ENCODE results near the gene CFAP221.

CFAP221 gene

DNA sequence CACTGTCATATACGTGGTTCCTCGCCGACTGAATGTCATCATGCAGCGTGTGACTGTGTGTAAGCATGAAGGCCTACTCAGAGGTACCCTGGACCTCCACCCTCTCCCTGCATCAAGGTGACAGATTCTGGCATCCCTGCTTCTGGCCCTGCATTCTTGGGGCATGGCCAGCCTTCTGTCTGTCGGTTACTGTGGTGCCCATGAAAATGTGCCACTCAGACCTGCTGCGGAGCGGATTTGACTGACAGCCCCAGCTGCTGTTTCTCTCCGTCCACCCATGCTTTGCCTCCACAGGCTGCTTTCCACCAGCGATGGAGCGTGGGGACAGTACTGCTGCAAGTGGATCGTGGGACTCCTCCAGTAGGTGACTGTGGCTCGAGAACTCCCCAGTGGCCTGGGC lies 144.4 kb downstream of the CFAP221 start:
- Histone ChIP-seq H3K36me3 (ENCODE audit: control insufficient read depth, insufficient read depth, low read length) (no peaks in the 10 kb centered on the region), H3K4me3 (ENCODE audit: low read depth, low read length) (no peak overlapping the region), H3K27me3 (ENCODE audit: control insufficient read depth, insufficient read depth, low read length) (no peaks in the 10 kb centered on the region), H3K4me1 (ENCODE audit: control insufficient read depth, insufficient read depth, low read length) (no peaks in the 10 kb centered on the region), H3K9ac (ENCODE audit: low read depth, low read length) (no peak overlapping the region), H3K9me3 (ENCODE audit: control insufficient read depth, insufficient read depth, low read length) (no peaks in the 10 kb centered on the region)

GRCh38 chr2:119689218-119689617 lies 145.0 kb downstream of the CFAP221 start:
- Histone ChIP-seq H3K9ac (ENCODE audit: low read depth, low read length) (no peak overlapping the region), H3K36me3 (ENCODE audit: control insufficient read depth, insufficient read depth, low read length) (no peaks in the 10 kb centered on the region), H3K27me3 (ENCODE audit: control insufficient read depth, insufficient read depth, low read length) (no peaks in the 10 kb centered on the region), H3K4me1 (ENCODE audit: control insufficient read depth, insufficient read depth, low read length) (no peaks in the 10 kb centered on the region), H3K9me3 (ENCODE audit: control insufficient read depth, insufficient read depth, low read length) (no peaks in the 10 kb centered on the region), H3K4me3 (ENCODE audit: low read depth, low read length) (no peak overlapping the region)

- Histone ChIP-seq H3K9ac (ENCODE audit: low read depth, low read length) (no peak overlapping the region), H3K9me3 (ENCODE audit: control insufficient read depth, insufficient read depth, low read length) (no peaks in the 10 kb centered on the region), H3K27me3 (ENCODE audit: control insufficient read depth, insufficient read depth, low read length) (no peaks in the 10 kb centered on the region), H3K4me1 (ENCODE audit: control insufficient read depth, insufficient read depth, low read length) (peaks cover 7% of the 10 kb centered on the region), H3K36me3 (ENCODE audit: control insufficient read depth, insufficient read depth, low read length) (no peaks in the 10 kb centered on the region), H3K4me3 (ENCODE audit: low read depth, low read length) (no peak overlapping the region)
Measured at GRCh38 chr2:119691189-119691588, 146.9 kb downstream of the CFAP221 start.

DNA sequence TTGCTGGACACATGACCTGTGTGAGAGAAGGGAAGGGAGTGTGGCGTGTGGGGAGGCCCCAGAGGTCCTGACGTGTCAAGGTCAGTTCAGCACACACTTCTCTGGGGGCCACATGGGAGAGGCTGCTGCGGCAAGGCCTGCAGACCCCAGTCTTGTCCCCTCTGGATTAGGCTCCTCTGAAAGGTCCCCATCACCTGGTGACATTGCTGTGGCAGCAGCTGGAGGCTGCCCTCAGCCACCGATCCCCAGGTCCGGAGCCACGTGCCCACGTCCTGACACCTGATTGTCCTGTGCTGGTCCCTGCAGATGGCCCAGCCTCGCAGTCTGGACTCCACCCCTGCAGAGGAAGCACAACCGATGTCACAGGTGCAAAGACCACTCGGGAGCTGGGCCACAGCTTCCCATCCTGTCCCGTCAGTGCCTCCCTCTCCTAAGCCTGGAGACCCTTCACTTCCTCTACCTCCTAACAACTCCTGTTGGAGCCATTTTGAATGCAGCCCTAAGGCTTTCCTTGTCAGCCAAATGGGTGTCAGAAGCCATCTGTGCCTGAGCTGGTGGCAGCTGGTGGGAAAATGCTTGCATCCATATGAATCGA lies 147.5 kb downstream of the CFAP221 start:
- Histone ChIP-seq H3K4me3 (ENCODE audit: low read depth, low read length) (no peak overlapping the region), H3K9ac (ENCODE audit: low read depth, low read length) (no peak overlapping the region), H3K27me3 (ENCODE audit: control insufficient read depth, insufficient read depth, low read length) (no peaks in the 10 kb centered on the region), H3K36me3 (ENCODE audit: control insufficient read depth, insufficient read depth, low read length) (no peaks in the 10 kb centered on the region), H3K9me3 (ENCODE audit: control insufficient read depth, insufficient read depth, low read length) (no peaks in the 10 kb centered on the region), H3K4me1 (ENCODE audit: control insufficient read depth, insufficient read depth, low read length) (peaks cover 7% of the 10 kb centered on the region)

DNA sequence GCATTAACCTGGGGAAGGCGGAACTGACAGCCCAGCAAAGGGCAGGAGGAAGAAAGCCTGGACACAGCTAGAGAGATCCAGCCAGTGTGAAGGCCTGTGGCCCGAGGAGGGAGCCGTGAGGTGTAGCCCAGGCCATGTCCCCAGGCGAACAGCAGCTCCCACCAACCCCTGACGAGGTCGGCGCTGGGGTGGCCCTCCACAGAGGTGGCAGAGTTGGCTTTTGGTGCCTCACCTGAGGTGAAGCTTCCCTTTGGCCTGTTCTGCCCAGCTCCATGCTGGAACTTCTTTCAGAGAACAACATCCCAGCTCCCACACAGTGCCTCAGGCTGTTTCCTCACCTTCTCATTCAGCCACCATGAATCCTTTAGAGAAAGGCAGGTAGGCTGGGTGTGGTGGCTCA lies 148.1 kb downstream of the CFAP221 start:
- peaks cover 7% of the 10 kb centered on the region for H3K4me1 ChIP-seq (ENCODE audit: control insufficient read depth, insufficient read depth, low read length)
- H3K9ac ChIP-seq (ENCODE audit: low read depth, low read length), result no peak overlapping the region
- H3K36me3 ChIP-seq (ENCODE audit: control insufficient read depth, insufficient read depth, low read length), result no peaks in the 10 kb centered on the region
- H3K27me3 ChIP-seq (ENCODE audit: control insufficient read depth, insufficient read depth, low read length), result no peaks in the 10 kb centered on the region
- H3K4me3 ChIP-seq (ENCODE audit: low read depth, low read length), result no peak overlapping the region
- H3K9me3 ChIP-seq (ENCODE audit: control insufficient read depth, insufficient read depth, low read length), result no peaks in the 10 kb centered on the region

- Histone ChIP-seq H3K27me3 (ENCODE audit: control insufficient read depth, insufficient read depth, low read length) (no peaks in the 10 kb centered on the region), H3K4me3 (ENCODE audit: low read depth, low read length) (no peak overlapping the region), H3K4me1 (ENCODE audit: control insufficient read depth, insufficient read depth, low read length) (peaks cover 7% of the 10 kb centered on the region), H3K9ac (ENCODE audit: low read depth, low read length) (no peak overlapping the region), H3K36me3 (ENCODE audit: control insufficient read depth, insufficient read depth, low read length) (no peaks in the 10 kb centered on the region), H3K9me3 (ENCODE audit: control insufficient read depth, insufficient read depth, low read length) (no peaks in the 10 kb centered on the region)
Measured at GRCh38 chr2:119692954-119693353, 148.7 kb downstream of the CFAP221 start.

DNA sequence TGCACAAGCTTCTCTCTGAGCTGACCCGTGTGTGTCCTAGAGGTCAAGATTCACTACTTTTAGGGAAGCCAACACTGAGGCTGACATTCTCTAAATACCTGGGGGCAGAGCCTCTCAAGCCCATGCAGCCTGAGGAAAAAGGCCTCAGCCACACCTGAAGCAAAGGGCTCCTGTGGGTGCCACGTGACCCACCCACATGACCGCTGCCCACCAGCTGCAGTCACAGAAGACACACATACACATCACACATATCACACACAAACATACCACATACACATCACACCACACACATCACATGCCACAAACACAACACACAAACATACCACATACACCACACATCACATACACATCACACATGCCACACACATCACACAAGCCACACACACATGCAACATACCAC lies 149.3 kb downstream of the CFAP221 start:
- Histone ChIP-seq H3K9me3 (ENCODE audit: control insufficient read depth, insufficient read depth, low read length) (no peaks in the 10 kb centered on the region), H3K4me3 (ENCODE audit: low read depth, low read length) (no peak overlapping the region), H3K9ac (ENCODE audit: low read depth, low read length) (no peak overlapping the region), H3K36me3 (ENCODE audit: control insufficient read depth, insufficient read depth, low read length) (no peaks in the 10 kb centered on the region), H3K27me3 (ENCODE audit: control insufficient read depth, insufficient read depth, low read length) (no peaks in the 10 kb centered on the region), H3K4me1 (ENCODE audit: control insufficient read depth, insufficient read depth, low read length) (peaks cover 7% of the 10 kb centered on the region)

- no peaks in the 10 kb centered on the region for H3K9me3 ChIP-seq (ENCODE audit: control insufficient read depth, insufficient read depth, low read length)
- H3K9ac ChIP-seq (ENCODE audit: low read depth, low read length), result no peak overlapping the region
- no peaks in the 10 kb centered on the region for H3K36me3 ChIP-seq (ENCODE audit: control insufficient read depth, insufficient read depth, low read length)
- H3K4me3 ChIP-seq (ENCODE audit: low read depth, low read length), result no peak overlapping the region
- peaks cover 8% of the 10 kb centered on the region for H3K4me1 ChIP-seq (ENCODE audit: control insufficient read depth, insufficient read depth, low read length)
- no peaks in the 10 kb centered on the region for H3K27me3 ChIP-seq (ENCODE audit: control insufficient read depth, insufficient read depth, low read length)
Measured at GRCh38 chr2:119693967-119694366, 149.7 kb downstream of the CFAP221 start.

- H3K9me3 ChIP-seq (ENCODE audit: control insufficient read depth, insufficient read depth, low read length), result no peaks in the 10 kb centered on the region
- peaks cover 11% of the 10 kb centered on the region for H3K4me1 ChIP-seq (ENCODE audit: control insufficient read depth, insufficient read depth, low read length)
- H3K9ac ChIP-seq (ENCODE audit: low read depth, low read length), result no peak overlapping the region
- no peak overlapping the region for H3K4me3 ChIP-seq (ENCODE audit: low read depth, low read length)
- no peaks in the 10 kb centered on the region for H3K27me3 ChIP-seq (ENCODE audit: control insufficient read depth, insufficient read depth, low read length)
- no peaks in the 10 kb centered on the region for H3K36me3 ChIP-seq (ENCODE audit: control insufficient read depth, insufficient read depth, low read length)
Measured at GRCh38 chr2:119694470-119694844, 150.2 kb downstream of the CFAP221 start.

DNA sequence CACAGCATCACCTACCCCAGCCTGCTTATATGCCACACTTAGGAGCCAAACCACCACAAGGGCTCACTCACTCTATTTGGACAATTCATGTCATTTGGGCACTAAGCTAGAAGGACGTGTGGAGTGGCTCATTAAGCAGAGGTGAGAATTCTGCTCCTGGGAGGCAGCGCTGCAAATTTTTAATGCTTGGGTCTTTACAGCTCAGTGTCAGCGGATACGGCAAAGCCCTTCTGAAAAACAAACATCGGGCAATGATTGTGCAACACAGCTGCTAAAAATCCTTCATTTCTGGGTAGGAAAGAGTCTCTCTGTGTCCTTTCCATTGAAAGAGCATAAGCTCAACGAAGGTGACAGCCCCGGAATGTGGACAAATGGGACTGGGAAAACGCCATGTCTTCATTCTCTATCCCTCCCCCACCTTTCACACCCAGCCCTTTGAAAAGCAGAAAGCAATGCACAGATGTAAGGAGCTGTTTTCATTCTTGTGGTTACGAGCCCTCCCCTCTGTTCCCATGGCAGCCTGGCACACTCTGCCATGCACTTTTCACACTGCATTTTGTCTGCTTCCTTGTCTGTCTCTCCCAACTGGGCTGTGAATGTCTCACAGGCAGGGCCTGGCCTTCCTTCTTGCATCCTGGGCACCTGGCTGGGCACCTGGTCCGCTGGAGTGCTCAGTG lies 150.7 kb downstream of the CFAP221 start:
- Histone ChIP-seq H3K4me3 (ENCODE audit: low read depth, low read length) (no peak overlapping the region), H3K9me3 (ENCODE audit: control insufficient read depth, insufficient read depth, low read length) (no peaks in the 10 kb centered on the region), H3K4me1 (ENCODE audit: control insufficient read depth, insufficient read depth, low read length) (peaks cover 15% of the 10 kb centered on the region), H3K36me3 (ENCODE audit: control insufficient read depth, insufficient read depth, low read length) (no peaks in the 10 kb centered on the region), H3K27me3 (ENCODE audit: control insufficient read depth, insufficient read depth, low read length) (no peaks in the 10 kb centered on the region), H3K9ac (ENCODE audit: low read depth, low read length) (no peak overlapping the region)

DNA sequence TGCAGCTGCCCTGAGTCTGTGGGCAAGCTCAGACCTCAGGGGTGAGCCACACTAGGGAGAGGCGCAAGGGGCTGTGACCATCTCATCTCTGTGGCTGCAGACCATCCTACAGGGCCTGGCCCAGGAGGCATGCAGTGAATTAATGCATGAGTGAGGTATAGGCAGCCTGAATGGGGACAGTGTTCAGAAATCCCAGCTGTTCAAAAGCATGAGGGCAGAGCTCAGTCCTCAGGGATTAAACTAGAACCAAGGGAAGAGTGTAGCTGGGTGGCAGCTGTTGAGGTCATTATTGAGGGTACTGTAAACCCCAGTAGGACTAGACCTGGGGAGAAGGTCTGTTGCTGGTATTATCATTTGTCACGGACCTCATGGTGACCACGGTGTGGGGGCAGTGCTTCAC lies 151.8 kb downstream of the CFAP221 start:
- H3K9me3 ChIP-seq (ENCODE audit: control insufficient read depth, insufficient read depth, low read length), result no peaks in the 10 kb centered on the region
- H3K27me3 ChIP-seq (ENCODE audit: control insufficient read depth, insufficient read depth, low read length), result no peaks in the 10 kb centered on the region
- peaks cover 24% of the 10 kb centered on the region for H3K4me1 ChIP-seq (ENCODE audit: control insufficient read depth, insufficient read depth, low read length)
- H3K4me3 ChIP-seq (ENCODE audit: low read depth, low read length), result no peak overlapping the region
- H3K36me3 ChIP-seq (ENCODE audit: control insufficient read depth, insufficient read depth, low read length), result no peaks in the 10 kb centered on the region
- no peak overlapping the region for H3K9ac ChIP-seq (ENCODE audit: low read depth, low read length)

DNA sequence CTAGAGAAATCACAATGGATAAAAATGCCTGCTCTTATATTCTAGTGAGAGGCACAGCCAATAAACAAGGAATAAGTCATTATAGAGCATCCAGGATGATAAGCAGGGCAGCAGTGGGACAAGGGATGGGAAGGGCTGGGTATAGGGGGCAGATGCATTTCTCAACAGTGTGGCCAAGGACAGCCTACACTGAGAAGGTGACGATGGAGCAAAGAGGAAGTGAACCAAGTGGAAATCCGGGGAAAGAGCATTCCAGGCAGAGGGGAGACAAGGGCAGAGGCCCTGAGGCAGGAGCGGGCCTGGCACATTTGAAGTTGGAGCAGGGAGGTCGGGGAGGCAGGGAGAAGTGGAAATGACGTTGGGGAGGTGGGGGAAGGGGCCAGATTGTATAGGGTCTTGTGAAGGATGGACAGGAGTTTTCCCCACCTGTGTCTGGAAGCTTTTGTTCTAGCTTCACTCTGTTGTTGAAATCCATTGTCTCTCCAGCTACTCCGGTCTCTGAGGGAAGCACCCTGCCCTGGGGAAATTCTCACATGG lies 152.3 kb downstream of the CFAP221 start:
- Histone ChIP-seq H3K4me3 (ENCODE audit: low read depth, low read length) (no peak overlapping the region), H3K27me3 (ENCODE audit: control insufficient read depth, insufficient read depth, low read length) (no peaks in the 10 kb centered on the region), H3K9ac (ENCODE audit: low read depth, low read length) (no peak overlapping the region), H3K36me3 (ENCODE audit: control insufficient read depth, insufficient read depth, low read length) (no peaks in the 10 kb centered on the region), H3K4me1 (ENCODE audit: control insufficient read depth, insufficient read depth, low read length) (peaks cover 24% of the 10 kb centered on the region), H3K9me3 (ENCODE audit: control insufficient read depth, insufficient read depth, low read length) (no peaks in the 10 kb centered on the region)
